GM12878 (cell line): ENCODE data around the gene CSRP3. TPM values are rescaled to one million over a fixed set of nuclear protein-coding genes. Genes with fewer than 3 reads are reported as not detected.

Source experiments
- ATAC-seq: fragments of 200-7000 bp; cut with Tn5 transposase; 3 replicates; pipeline ENCODE4 v1.9.1; 2020; ENCODE audit warnings: mild to moderate bottlenecking, moderate library complexity
- BruUV-seq: library from RNA; stranded (reverse); fragments of 400-500 nt; replicated peaks from 2 replicates; lab custom pipeline; 2021; lab: Mats Ljungman, UMichigan
- CTCF ChIA-PET: fragments of 300-600 bp; sonication (Branson Sonifier 250); formaldehyde crosslinking; extraction: SDS; loops from one replicate; lab custom pipeline; 2021; ENCODE audit warnings: inconsistent platforms; lab: Yijun Ruan, JAX
- POLR2A ChIA-PET: fragments of 350-600 bp; formaldehyde crosslinking; extraction: SDS; loops from one replicate; lab custom pipeline; 2021; ENCODE audit warnings: inconsistent platforms; lab: Charles Lee
- RAD21 ChIA-PET: fragments of 300-600 bp; sonication (Branson Sonifier 250); formaldehyde crosslinking; loops from one replicate; lab custom pipeline; 2023; ENCODE audit warnings: antibody characterized with exemption; ENCODE audit not compliant: unreplicated experiment; lab: Charles Lee
- SMC1A ChIA-PET: fragments of 300-600 bp; sonication (Branson Sonifier 250); formaldehyde crosslinking; loops from one replicate; lab custom pipeline; 2023; ENCODE audit not compliant: unreplicated experiment, uncharacterized antibody; lab: Charles Lee
- DNase-seq: peaks from one replicate; pipeline ENCODE4 v3.0.0-alpha.2; 2011; ENCODE audit warnings: low read depth, low spot score
- FAIRE-seq: peaks from 3 replicates; lab custom pipeline; 2011; peaks lifted over from hg19 to GRCh38; lab: Jason Lieb, UNC
- H2AFZ ChIP-seq: 2 replicates; pipeline ENCODE4 v1.6.0; 2011; ENCODE audit warnings: low read depth, low read length, control low read depth; ENCODE audit not compliant: control insufficient read depth
- H3K27ac ChIP-seq: 2 replicates; pipeline ENCODE4 v1.5.1; 2011; ENCODE audit warnings: control low read depth; ENCODE audit not compliant: control insufficient read depth, insufficient read depth
- H3K27me3 ChIP-seq, 2 experiments: replicated peaks in 1 of 2; 2 replicates each; pipeline versions ENCODE4 v1.6.0 to v1.6.1; 2011; ENCODE audit warnings: low read length in 1 of 2; ENCODE audit not compliant: control insufficient read depth in 2 of 2, insufficient read depth in 2 of 2
- H3K36me3 ChIP-seq, 2 experiments: 2 replicates each; pipeline ENCODE4 v1.5.1; 2011; ENCODE audit warnings: low read length in 1 of 2; ENCODE audit not compliant: control insufficient read depth in 2 of 2, insufficient read depth in 2 of 2
- H3K4me1 ChIP-seq: 2 replicates; pipeline ENCODE4 v1.6.1; 2011; ENCODE audit warnings: mild to moderate bottlenecking, low read length, moderate library complexity, mixed read lengths; ENCODE audit not compliant: control insufficient read depth, insufficient read depth
- H3K4me2 ChIP-seq: 2 replicates; pipeline ENCODE4 v1.6.0; 2011; ENCODE audit warnings: control low read depth; ENCODE audit not compliant: control insufficient read depth, insufficient read depth
- H3K4me3 ChIP-seq: fragments of 200-600 bp; sonication (generic); 2 replicates; pipeline ENCODE4 v1.5.1; 2016
- H3K79me2 ChIP-seq: 2 replicates; pipeline ENCODE4 v1.6.0; 2011; ENCODE audit warnings: low read length; ENCODE audit not compliant: control insufficient read depth, insufficient read depth
- H3K9ac ChIP-seq: 2 replicates; pipeline ENCODE4 v1.8.0; 2011; ENCODE audit warnings: low read length, control low read depth, mixed read lengths; ENCODE audit not compliant: control insufficient read depth, insufficient read depth
- H3K9me3 ChIP-seq: replicated peaks from 3 replicates; pipeline ENCODE4 v1.5.1; 2011; ENCODE audit warnings: mild to moderate bottlenecking, low read length; ENCODE audit not compliant: control insufficient read depth, insufficient read depth
- H4K20me1 ChIP-seq: 2 replicates; pipeline ENCODE4 v1.6.0; 2011; ENCODE audit not compliant: control insufficient read depth, insufficient read depth
- CBFB ChIP-seq: IDR thresholded peaks from 2 replicates; pipeline ENCODE4 v1.6.1; 2016; ENCODE audit warnings: antibody characterized with exemption, low read depth
- CHD1 ChIP-seq: IDR thresholded peaks from 2 replicates; pipeline ENCODE4 v1.6.1; 2012; ENCODE audit warnings: low read depth, low read length, improper control_type of control experiment
- EED ChIP-seq: sonication (generic); IDR thresholded peaks from 2 replicates; pipeline ENCODE4 v1.6.1; 2016; ENCODE audit warnings: antibody characterized with exemption, low read depth
- FOS ChIP-seq: IDR thresholded peaks from 3 replicates; pipeline ENCODE4 v1.6.1; 2011; ENCODE audit warnings: borderline replicate concordance; ENCODE audit not compliant: insufficient read length; ENCODE audit errors: extremely low read depth
- FOXK2 ChIP-seq: fragments of 450-650 bp; IDR thresholded peaks from 2 replicates; pipeline ENCODE4 v1.6.1; 2017; ENCODE audit warnings: mild to moderate bottlenecking, moderate library complexity
- KAT2A ChIP-seq: conservative IDR thresholded peaks from 2 replicates; pipeline ENCODE4 v1.6.1; 2011; ENCODE audit warnings: low read depth, low read length; ENCODE audit not compliant: control insufficient read depth
- NR2F1 ChIP-seq: fragments of 450-650 bp; conservative IDR thresholded peaks from 2 replicates; pipeline ENCODE4 v1.6.1; 2017; ENCODE audit warnings: mild to moderate bottlenecking
- PML ChIP-seq: IDR thresholded peaks from 2 replicates; pipeline ENCODE4 v1.6.1; 2012; ENCODE audit warnings: low read length, inconsistent platforms
- SRF ChIP-seq, 2 experiments: IDR thresholded peaks; 2 replicates each; pipeline ENCODE4 v1.6.1; 2011; ENCODE audit warnings: low read depth in 2 of 2, low read length in 2 of 2, mild to moderate bottlenecking in 1 of 2, moderate library complexity in 1 of 2
- TCF7 ChIP-seq: IDR thresholded peaks from 2 replicates; pipeline ENCODE4 v1.6.1; 2014; ENCODE audit warnings: antibody characterized with exemption, borderline replicate concordance
- ZNF217 ChIP-seq: fragments of 450-650 bp; IDR thresholded peaks from 2 replicates; pipeline ENCODE4 v1.6.1; 2017; ENCODE audit warnings: antibody characterized with exemption, mild to moderate bottlenecking
- WGBS: methylation state at CpG from one replicate; pipeline ENCODE4 v1.1.6; 2016; ENCODE audit warnings: low lambda C conversion rate; ENCODE audit not compliant: insufficient replicate concordance, insufficient coverage; ENCODE audit errors: missing lambda C conversion rate; 5-methylcytosine and 5-hydroxymethylcytosine counted together
- in situ Hi-C: fragments of 300-500 bp; cut with MboI; formaldehyde crosslinking; loops from 9 replicates; pipeline ENCODE4 v1.14.3; 2018; ENCODE audit warnings: mixed read lengths
- intact Hi-C: fragments of 100-400 bp; cut with micrococcal nuclease; formaldehyde crosslinking; loops from one replicate; pipeline ENCODE4 v1.14.2; 2022; ENCODE audit not compliant: unreplicated experiment
- polyA plus RNA-seq, 11 experiments: library from polyadenylated mRNA; depleted of rRNA in 4 of 11; unstranded in 6 of 11; stranded (reverse) in 5 of 11; fragments of >200 nt; fragmentation: Nextera tagmentation in 4 of 11; fragmentation: Illumina TruSeq in 1 of 11; extraction: Ambion mirVana in 4 of 11; extraction: Trizol in 1 of 11; gene quantifications; 1 replicate in 1 of 11; 2 replicates in 10 of 11; pipeline versions ENCODE4 v1.2.1 to v1.2.3, GENCODE V29; 2011 to 2016; ENCODE audit warnings: inconsistent platforms in 2 of 11, missing spikeins in 2 of 11, low read depth in 1 of 11
- total RNA-seq, 4 experiments: library from RNA; depleted of rRNA in 3 of 4; stranded (reverse); fragments of >200 nt in 3 of 4; fragmentation: Illumina TruSeq in 1 of 4; extraction: Trizol in 1 of 4; gene quantifications; 2 replicates each; pipeline versions ENCODE4 v1.2.1 to v1.2.3, GENCODE V29; 2013 to 2021
- TF ChIP-seq, protein P1 (sequence below), 3 experiments: IDR thresholded peaks in 2 of 3; conservative IDR thresholded peaks in 1 of 3; 2 replicates each; pipeline ENCODE4 v1.5.1; 2011; ENCODE audit warnings: low read depth in 3 of 3, low read length in 3 of 3, mild to moderate bottlenecking in 3 of 3, control low read depth in 2 of 3, moderate library complexity in 2 of 3, inconsistent platforms in 1 of 3, mixed read lengths in 1 of 3; ENCODE audit not compliant: control insufficient read depth in 2 of 3, insufficient read depth in 1 of 3; ENCODE audit errors: extremely low read depth in 1 of 3
- TF ChIP-seq, protein P2 (sequence below): fragments of 450-650 bp; IDR thresholded peaks from 2 replicates; pipeline ENCODE4 v1.6.1; 2018; ENCODE audit warnings: borderline replicate concordance, mild to moderate bottlenecking; ENCODE audit not compliant: partially characterized antibody
- TF ChIP-seq, protein P3 (sequence below): fragments of 450-650 bp; IDR thresholded peaks from 2 replicates; pipeline ENCODE4 v1.6.1; 2014; ENCODE audit warnings: mild to moderate bottlenecking

The CSRP3 gene
- total and polyA plus RNA-seq, 10 of the 15 experiments (the other 5 are each of a cell fraction or from before 2014, with no cell fraction given): not detected

DNA sequence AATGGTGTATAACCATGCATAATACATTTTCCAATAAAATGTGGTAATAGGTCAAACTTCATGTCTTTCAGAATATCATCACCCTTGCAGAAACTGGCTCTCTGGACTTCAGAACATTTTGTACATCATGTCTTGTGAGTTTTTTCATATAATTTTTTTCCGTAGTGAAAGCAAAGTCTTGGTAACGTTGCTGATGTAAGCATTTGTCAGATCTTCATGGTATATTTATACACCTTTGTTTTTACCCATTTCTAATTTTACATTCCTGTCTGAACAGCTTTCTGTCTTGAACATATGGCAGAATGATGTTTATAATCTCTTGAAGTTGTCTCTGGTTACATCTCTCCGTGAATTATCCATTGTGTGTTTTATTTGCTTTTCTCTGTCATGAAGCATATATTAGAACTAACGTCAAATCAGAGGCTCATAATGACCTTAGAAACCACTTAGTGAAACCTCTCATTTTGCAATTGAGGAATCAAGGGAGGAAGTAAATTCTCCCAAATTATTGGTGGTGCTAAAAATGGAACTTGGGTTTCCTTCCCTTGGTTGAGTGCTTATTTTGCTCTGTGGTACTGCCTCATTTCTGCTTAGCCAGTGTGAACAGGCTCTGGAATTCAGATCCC, 37.4 kb downstream of the CSRP3 start:
- in situ Hi-C loops: no loop called here
- no peak overlapping the region for H3K4me3 ChIP-seq
- DNase-seq (no peak), ATAC-seq (no peak), FAIRE-seq (no peak)
- H3K4me2 ChIP-seq: no peak overlapping the region
- no peak for TF ChIP-seq PML
- no peak for TF ChIP-seq NR2F1
- TF ChIP-seq ZNF217: no peak
- TF ChIP-seq, protein P1, sequence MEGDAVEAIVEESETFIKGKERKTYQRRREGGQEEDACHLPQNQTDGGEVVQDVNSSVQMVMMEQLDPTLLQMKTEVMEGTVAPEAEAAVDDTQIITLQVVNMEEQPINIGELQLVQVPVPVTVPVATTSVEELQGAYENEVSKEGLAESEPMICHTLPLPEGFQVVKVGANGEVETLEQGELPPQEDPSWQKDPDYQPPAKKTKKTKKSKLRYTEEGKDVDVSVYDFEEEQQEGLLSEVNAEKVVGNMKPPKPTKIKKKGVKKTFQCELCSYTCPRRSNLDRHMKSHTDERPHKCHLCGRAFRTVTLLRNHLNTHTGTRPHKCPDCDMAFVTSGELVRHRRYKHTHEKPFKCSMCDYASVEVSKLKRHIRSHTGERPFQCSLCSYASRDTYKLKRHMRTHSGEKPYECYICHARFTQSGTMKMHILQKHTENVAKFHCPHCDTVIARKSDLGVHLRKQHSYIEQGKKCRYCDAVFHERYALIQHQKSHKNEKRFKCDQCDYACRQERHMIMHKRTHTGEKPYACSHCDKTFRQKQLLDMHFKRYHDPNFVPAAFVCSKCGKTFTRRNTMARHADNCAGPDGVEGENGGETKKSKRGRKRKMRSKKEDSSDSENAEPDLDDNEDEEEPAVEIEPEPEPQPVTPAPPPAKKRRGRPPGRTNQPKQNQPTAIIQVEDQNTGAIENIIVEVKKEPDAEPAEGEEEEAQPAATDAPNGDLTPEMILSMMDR (IDR thresholded peaks at IDR 0.05 in 2 of 3, conservative IDR thresholded peaks at IDR 0.05 in 1 of 3; ENCODE audit: control insufficient read depth in 2 of 3, extremely low read depth in 1 of 3, insufficient read depth in 1 of 3, low read depth in 3 of 3, low read length in 3 of 3): no peak
- TF ChIP-seq KAT2A: no peak
- TF ChIP-seq SRF (IDR thresholded peaks at IDR 0.05; ENCODE audit: low read depth in 2 of 2, low read length in 2 of 2): no peak
- no peak for TF ChIP-seq CBFB
- no peak for TF ChIP-seq FOS
- TF ChIP-seq, protein P2, sequence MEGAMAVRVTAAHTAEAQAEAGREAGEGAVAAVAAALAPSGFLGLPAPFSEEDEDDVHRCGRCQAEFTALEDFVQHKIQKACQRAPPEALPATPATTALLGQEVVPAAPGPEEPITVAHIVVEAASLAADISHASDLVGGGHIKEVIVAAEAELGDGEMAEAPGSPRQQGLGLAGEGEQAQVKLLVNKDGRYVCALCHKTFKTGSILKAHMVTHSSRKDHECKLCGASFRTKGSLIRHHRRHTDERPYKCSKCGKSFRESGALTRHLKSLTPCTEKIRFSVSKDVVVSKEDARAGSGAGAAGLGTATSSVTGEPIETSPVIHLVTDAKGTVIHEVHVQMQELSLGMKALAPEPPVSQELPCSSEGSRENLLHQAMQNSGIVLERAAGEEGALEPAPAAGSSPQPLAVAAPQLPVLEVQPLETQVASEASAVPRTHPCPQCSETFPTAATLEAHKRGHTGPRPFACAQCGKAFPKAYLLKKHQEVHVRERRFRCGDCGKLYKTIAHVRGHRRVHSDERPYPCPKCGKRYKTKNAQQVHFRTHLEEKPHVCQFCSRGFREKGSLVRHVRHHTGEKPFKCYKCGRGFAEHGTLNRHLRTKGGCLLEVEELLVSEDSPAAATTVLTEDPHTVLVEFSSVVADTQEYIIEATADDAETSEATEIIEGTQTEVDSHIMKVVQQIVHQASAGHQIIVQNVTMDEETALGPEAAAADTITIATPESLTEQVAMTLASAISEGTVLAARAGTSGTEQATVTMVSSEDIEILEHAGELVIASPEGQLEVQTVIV: no peak
- TF ChIP-seq CHD1: no peak
- no peak for TF ChIP-seq TCF7
- no peak for TF ChIP-seq FOXK2
- TF ChIP-seq, protein P3, sequence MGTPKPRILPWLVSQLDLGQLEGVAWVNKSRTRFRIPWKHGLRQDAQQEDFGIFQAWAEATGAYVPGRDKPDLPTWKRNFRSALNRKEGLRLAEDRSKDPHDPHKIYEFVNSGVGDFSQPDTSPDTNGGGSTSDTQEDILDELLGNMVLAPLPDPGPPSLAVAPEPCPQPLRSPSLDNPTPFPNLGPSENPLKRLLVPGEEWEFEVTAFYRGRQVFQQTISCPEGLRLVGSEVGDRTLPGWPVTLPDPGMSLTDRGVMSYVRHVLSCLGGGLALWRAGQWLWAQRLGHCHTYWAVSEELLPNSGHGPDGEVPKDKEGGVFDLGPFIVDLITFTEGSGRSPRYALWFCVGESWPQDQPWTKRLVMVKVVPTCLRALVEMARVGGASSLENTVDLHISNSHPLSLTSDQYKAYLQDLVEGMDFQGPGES: no peak
- TF ChIP-seq EED: no peak
- WGBS: 100% methylated on average over 4 of the region's 4 CpGs
- H3K36me3 ChIP-seq: peaks cover 1 to 23% of the 10 kb centered on the region in 2 experiments
- H4K20me1 ChIP-seq: no peaks in the 10 kb centered on the region; the same call in 1 of the 2 replicates
- no peak overlapping the region for H3K27ac ChIP-seq
- H2AFZ ChIP-seq: no peak overlapping the region
- no peaks in the 10 kb centered on the region for H3K4me1 ChIP-seq
- ChIA-PET SMC1A (no interaction called here), CTCF (no interaction called here), POLR2A (no interaction called here), RAD21 (no interaction called here)
- no peaks in the 10 kb centered on the region for H3K27me3 ChIP-seq
- H3K9ac ChIP-seq: no peak overlapping the region
- H3K79me2 ChIP-seq: no peaks in the 10 kb centered on the region
- intact Hi-C loops: no loop called here
- no TSS peak for BruUV-seq
- no peaks in the 10 kb centered on the region for H3K9me3 ChIP-seq
